HG02571 (cell line): Measurements from ENCODE around the gene DCTPP1.
"Not testable (repeated sequence)": the region's sequence is repeated elsewhere in the genome, so short reads cannot be mapped to it uniquely, and the experiment has no call there.

Experiments used
- ATAC-seq: cut with Tn5 transposase; IDR thresholded peaks from one replicate; pipeline ENCODE4 v1.9.1; 2021; ENCODE audit warnings: mild to moderate bottlenecking, moderate library complexity; ENCODE audit not compliant: unreplicated experiment

The DCTPP1 gene

DNA sequence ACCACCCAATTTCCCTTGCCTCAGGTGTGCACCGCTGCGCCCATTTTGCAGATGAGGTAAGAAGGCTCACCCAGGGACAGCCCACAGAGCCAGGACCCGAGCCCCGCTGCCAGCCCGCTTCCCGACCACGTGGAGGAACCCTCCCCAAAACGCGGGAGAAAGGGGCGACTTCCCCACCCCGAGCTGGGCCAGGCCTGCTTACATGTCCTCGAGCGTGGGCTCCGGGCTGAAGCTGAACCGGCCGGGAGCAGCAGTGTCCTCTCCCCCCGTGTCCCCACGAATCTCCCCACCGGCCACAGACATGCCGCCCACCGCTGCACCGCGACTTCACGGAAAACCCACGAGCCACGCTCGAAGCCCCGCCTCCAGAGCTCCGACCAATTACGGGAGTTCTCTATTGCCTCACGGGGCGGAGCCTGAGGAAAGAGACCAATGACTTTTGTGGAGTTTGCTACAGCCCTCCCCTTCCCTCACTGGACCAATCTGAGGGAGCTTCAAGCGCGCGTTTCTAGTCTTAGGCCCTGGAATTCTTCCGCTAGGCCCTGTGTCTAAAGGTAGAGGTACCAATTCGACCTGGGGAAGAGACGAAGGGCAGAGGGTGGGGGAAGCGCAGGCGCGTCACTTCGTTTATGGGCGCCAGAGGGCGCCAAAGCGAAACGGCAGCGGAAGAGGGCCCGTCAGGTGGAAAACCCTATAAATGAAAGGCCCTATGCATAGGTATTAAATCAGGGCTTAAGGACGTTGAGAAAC is at the start of gene DCTPP1:
Gene DCTPP1, minus strand, starts transcription at position 353 of the 750 bp plus-strand sequence. Its CDS starts 50 bp downstream, at position 303.
- ATAC-seq, result peak; percentile 94

DNA sequence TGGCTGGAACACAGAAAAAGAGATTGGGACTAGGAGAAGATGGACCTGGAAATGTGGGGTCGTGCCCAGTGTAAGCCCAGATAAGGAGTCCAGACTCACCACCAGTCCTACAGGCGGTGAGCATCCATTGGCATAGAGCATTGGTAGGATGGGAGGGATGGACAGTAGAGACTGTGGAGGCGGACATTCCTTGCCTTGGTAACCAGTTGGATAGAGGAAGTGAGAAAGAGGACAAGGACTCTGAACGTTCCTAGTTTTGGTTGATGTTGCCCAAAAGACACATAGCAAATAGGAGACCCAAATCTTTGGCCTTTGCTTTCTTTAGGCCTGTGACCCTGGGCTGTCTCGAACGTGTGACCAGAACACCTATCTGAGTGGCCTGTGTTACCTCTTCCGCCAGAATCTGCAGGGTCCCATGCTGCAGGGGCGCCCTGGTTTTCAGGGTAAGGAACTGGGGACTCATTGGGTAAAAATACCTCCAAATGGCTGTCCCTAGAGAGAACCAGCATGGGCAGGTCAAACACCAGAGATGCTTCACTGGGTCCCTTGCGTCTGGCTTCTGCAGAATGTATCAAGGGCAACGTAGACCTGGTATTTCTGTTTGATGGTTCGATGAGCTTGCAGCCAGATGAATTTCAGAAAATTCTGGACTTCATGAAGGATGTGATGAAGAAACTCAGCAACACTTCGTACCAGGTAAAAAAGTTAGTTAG is 49.1 kb upstream of the DCTPP1 start:
- ATAC-seq, result no peak

DNA sequence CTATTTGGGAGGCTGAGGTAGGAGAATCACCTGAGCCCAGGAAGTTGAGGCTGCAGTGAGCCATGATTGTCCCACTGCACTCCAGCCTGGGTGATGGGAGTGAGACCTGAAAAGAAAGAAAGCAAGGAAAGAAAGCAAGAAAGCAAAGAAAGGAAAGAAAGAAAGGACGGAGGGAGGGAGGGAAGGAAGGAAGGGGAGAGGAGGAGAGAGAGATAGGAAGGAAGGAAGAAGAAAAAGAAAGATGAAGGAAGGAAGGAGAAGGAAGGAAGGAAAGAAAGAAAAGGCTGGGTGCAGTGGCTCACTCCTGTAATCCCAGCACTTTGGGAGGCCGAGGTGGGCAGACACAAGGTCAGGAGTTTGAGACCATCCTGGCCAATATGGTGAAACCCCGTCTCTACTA is 47.9 kb upstream of the DCTPP1 start:
- not testable (repeated sequence) for ATAC-seq

DNA sequence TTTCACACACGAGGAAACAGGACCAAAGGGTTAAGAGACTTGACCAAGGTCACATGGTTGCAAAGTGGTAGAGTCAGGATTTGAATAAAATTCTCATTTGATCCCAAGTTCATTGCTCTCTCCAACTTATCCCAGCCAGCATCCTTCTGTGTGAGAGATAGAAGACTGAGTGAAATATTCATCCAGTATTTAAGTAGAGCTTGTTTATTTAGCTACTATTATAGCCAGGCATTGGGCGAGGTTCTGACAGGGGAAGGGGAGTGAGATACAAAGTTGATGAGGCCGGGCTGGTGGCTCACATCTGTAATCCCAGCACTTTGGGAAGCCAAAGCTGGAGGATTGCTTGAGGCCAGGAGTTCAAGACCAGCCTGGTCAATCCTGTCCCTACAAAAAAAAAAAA is 47.2 kb upstream of the DCTPP1 start:
- no peak for ATAC-seq

DNA sequence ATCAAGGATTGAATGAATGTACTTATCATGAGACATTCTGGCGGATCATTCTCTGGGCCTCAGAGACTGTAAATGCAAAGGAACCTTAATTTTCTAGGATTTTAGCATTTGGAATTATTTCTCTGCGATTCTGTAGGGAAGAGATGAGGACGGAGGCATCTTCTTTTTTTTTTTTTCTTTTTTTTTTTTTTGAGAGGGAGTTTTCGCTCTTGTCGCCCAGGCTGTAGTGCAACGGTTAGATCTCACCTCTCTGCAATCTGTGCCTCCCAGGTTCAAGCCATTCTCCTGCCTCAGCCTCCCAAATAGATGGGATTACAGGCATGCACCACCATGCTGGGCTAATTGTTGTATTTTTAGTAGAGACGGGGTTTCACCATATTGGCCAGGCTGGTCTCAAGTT is 44.9 kb upstream of the DCTPP1 start:
- no peak for ATAC-seq

DNA sequence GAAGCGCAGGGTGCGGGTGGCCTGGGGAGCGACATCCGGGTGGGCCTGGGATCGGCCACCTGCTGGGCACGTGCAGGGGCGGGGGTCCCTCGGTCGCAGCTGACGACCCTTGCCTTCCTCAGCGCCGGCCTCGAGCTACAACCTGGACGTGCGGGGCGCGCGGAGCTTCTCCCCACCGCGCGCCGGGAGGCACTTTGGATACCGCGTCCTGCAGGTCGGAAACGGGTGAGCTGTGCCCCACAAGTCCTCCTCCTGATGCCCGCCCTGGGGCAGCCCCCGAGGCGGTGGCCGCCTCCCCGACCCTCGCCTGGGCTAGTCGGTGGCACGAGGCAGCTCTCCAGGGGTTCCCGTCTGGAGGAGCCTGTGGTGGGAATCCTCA is 44.2 kb upstream of the DCTPP1 start:
- no peak for ATAC-seq

DNA sequence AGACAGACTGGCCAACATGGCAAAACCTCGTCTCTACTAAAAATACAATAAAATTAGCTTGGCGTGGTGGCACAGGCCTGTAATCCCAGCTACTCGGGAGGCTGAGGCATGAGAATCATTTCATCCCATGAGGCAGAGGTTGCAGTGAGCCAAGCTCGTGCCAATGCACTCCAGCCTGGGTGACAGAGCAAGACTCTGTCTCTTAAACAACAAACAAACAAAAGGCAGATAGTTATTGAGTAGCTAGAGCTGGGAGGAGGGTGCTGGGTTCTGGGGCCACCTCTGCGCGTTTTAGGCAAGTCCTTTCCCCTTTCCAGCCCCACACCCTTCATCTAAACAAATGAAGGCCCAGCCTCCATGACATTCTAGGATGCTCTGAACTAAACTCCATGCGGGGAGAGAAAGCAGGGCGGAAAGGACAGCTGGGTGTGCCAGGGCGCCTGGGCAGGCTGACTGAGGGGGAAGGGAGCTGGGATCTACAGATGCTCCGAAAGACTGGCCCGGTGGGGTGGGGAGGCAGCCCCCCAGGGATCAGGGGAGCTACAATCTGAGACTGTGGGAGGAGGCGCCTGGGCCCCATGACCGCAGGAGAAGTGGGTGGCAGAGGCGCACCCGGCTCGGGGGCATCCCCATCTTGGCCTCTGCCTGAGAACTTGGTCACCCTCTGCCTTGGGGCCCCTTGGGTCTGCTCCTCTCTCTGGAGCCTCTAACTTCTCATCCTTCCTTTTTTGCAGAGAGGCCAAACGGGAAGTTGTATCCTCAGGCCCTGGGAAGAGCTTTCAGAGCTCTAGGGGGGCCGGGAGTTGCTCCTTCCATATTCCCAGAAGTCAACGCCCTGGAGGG is 43.6 kb upstream of the DCTPP1 start:
- ATAC-seq, result peak; percentile 44

DNA sequence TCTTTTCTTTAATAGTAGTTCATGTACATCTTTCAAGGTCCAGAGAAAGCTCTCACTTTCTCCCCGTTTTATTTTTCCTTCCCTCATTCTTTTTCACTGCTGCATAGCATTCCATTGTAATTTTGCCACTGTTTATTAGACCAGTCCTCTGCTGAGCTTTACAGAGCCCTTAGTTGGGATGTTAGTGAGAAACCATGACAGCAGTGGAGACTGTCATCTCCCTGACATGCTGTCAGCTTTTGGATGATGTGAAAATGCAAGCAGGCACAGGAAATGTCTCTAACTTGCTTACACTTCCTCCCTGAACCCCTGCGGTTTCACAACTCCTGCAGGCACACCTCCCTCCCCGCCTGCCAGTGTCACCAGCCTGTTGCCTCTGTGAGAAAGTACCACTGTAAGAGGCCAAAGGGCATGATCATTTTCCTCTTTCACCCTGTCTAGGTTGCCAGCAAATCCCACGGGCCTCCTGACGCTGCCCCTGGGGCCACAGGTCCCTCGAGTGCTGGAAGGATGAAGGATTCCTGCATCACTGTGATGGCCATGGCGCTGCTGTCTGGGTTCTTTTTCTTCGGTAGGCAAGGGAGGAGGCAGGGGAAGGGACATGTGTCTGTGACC is 42.6 kb upstream of the DCTPP1 start, which contains the start of gene ITGAL:
Gene ITGAL, plus strand, starts transcription at position 415 of the 615 bp plus-strand sequence. Its CDS starts 96 bp downstream, at position 511.
- ATAC-seq, result no peak

DNA sequence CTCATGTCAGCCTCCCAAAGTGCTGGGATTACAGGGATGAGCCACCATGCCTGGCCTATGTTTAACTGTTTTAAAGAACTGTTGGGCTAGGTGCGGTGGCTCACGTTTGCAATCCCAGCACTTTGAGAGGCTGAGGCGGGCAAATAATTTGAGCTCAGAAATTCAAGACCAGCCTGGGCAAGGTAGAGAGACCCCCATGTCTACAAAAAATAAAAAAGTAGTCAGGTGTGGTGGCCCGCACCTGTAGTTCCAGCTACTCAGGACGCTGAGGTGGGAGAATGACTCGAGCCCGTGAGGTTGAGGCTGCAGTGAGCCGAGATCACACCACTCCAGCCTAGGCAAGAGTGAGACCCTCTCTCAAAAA is 40.8 kb upstream of the DCTPP1 start:
- no peak for ATAC-seq

DNA sequence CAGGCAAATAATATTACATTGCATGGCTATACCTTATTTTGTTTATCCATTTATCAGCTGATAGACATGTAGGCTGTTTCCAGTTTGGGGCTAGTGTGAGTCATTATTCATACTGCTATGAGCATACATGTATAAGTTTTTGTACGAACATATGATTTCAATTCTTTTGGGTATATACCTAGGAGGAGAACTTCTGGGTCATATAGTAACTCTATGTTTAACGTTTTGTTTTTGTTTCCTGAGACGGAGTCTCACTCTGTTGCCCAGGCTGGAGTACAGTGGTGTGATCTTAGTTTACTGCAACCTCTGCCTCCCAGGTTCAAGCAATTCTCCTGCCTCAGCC is 40.3 kb upstream of the DCTPP1 start:
- ATAC-seq, result no peak

DNA sequence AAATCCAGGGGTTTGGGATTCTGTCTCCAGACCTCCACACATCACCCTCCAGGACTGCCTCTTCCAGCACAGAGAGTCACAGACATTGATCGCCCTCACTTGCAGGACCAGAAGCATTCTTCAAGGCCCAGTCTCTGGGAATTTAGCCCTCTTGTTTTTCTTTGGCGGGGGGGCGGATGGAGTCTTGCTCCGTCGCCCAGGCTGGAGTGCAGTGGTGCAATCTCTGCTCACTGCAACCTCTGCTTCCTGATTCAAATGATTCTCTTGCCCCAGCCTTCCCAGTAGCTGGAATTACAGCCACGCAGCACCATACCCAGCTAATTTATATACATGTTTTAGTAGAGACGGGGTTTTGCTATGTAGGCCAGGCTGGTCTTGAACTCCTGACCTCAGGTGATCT is 34.2 kb upstream of the DCTPP1 start:
- ATAC-seq, result no peak

DNA sequence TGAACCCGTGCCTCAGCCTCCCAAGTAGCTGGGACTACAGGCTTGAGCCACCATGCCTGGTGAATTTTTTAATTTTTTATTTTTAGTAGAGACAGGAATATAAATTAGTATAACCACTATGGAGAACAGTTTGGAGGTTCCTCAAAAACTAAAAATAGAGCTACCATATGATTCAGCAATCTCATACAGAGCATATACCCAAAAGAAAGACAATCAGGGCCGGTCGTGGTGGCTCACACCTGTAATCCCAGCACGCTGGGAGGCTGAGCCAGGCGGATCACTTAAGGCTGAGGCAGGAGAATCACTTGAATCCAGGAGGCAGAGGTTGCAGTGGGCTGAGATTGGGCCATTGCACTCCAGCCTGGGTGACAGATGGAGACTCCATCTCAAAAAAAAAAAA is 31.6 kb upstream of the DCTPP1 start:
- not testable (repeated sequence) for ATAC-seq

DNA sequence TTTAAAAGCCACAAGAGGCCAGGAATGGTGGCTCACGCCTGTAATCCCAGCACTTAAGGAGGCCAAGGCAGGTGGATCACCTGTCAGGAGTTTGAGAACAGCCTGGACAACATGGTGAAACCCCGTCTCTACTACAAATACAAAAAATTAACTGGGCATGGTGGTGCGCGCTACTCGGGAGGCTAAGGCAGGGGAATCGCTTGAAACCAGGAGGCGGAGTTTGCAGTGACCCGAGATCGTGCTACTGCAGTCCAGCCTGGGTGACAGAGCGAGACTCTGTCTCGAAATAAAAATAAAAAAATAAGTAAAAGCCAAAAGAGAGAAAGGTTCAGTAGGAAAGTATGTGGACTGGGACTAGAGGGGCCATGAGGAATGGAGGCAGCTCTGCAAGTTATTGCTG is 29.6 kb upstream of the DCTPP1 start:
- no peak for ATAC-seq

DNA sequence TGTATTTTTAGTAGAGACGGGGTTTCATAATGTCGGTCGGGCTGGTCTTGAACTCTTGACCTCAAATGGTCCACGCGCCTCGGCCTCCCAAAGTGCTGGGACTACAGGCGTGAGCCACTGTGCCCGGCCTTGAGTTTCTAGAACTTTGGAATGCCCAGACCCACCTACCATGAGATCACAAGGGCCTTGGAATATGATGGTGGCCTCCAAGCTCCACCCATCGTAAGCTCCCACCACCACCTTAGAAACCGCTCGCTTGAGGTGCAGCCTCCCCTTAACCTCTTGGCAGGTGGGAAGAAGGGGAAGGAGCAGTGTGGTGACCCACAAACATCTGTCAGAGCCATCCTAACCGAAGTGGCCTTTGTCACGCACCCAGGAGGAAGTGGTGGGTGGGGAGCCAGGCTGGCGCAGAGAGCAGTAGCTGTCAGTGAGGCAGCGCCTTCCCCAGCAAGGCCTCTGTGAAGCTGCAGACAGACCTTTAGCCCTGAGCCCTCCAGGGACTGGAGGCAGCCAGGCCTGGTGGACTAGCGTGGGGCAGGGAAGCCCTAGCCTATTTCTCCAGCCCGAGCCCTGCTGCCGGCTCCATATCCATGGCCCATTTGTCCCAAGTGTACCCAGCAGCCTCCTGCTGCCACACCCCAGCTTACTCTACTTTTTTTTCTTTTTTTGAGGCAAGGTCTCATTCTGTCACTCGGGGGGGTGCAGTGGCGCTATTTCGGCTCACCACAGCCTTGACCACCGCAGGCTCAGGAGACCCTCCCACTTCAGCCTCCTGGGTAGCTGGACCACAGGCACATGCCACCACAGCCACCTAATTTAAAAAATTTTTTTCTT is 28.9 kb upstream of the DCTPP1 start:
- peak; percentile 72 for ATAC-seq

DNA sequence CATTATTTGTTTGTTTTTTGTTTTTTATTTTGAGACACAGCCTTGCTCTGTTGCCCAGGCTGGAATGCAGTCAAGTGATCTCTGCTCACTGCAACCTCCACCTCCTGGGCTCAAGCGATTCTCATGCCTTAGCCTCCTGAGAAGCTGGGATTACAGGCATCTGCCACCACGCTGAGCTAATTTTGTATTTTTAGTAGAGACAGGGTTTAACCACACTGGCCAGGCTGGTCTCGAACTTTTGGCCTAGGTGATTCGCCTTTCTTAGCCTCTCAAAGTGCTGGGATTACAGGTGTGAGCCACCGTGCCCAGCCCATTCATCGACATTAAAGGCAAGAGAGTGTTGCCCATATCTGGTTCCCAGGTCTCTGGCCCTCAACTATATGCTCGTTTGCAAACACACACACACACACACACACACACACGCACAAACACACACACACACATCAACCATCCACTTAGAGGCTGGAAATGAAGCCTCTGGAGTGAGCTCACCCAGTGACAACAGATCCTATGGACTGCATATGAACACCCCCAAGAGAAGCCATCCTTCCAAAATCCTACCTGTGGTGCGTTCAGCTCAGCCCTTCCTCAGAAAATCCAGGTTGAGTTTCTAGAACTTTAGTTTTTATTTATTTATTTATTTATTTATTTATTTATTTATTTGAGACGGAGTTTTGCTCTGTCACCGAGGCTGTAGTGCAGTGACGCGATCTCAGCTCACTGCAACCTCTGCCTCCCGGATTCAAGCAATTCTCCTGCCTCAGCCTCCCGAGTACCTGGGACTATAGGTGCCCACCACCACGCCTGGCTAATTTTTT is 28.1 kb upstream of the DCTPP1 start:
- ATAC-seq, result no peak

DNA sequence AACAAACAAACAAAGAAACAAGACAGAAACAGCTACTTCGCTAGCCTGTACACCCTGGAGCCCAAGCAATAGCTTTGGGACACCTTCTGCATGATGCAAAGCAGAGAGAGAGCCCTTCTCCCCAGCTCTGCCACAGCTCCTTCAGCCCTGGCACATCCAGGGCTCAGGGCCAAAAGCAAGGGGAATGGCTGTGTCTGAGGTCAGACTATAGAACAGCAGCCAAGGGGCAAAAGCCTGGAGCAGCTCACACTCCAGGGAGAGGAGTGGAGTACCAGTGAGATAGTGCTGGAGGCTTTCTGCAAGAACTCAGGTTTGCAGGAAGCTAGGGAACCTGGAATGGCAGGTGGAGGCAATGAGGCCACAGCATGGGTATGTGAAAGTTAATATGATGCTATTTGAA is 27.4 kb upstream of the DCTPP1 start:
- ATAC-seq, result no peak

DNA sequence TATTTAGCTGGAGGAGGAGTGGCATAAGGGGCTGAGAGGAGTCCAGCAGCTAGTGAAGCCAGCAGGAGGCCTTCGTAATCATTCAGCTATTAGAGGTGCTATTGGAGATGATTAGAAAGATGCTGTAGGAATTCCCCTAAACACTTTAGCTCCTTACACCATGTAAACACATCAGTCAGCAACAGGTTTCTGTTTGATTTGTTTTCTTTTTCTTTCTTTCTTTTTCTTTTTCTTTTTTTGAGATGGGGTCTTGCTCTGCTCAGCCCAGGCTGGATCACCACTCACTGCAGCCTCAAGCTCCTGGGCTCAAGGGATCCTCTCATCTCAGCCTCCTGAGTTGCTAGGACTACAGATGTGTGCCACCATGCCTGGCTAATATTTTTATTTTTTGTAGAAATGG is 26.5 kb upstream of the DCTPP1 start:
- ATAC-seq, result no peak

DNA sequence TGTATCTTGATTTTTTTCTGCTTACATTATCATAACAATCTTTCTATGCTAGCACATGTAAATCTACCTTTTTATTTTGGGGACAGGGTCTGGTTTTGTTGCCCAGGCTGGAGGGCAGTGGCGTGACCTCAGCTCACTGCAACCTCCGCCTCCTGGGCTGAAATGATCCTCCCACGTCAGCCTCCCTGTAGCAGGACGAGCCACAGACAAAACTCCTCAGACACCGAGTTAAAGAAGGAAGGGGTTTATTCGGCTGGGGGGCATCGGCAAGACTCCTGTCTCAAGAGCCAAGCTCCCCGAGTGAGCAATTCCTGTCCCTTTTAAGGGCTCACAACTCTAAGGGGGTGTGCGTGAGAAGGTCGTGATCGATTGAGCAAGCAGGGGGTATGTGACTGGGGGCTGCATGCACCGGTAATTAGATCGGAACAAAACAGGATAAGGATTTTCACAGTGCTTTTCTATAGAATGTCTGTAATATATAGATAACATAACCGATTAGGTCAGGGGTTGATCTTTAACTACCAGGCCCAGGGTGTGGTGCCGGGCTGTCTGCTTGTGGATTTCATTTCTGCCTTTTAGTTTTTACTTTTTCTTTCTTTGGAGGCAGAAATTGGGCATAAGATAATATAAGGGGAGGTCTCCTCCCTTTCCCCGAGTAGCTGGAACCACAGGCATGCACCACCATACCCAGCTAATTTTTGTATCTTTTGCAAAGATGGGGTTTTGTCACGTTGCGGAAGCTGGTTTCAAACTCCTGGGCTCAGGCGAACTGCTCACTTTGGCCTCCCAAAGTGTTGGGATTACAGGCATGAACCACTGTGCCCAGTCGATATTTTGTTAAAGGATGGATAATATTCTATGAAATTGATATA is 23.1 kb upstream of the DCTPP1 start:
- ATAC-seq, result not testable (repeated sequence)

DNA sequence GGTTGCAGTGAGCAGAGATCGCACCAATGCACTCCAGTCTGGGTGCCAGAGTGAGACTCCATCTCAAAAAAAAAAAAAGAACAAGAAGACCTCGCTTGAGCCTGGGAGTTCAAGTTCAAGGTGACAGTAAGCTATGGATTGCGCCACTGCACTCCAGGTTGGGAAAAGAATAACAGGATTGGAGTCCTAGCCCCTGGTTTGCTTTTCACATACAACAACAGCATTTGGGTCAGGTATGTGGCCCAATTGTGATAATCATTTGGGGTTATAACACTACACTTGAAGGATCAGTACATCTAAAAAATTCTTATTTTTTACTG is 19.2 kb upstream of the DCTPP1 start:
- ATAC-seq, result no peak
